HG03175 (cell line): ENCODE measurements around the gene FGFR1OP2.
"Not testable (repeated sequence)": the region's sequence is repeated elsewhere in the genome, so short reads cannot be mapped to it uniquely, and the experiment has no call there.

Source experiments
- ATAC-seq: cut with Tn5 transposase; IDR thresholded peaks from one replicate; pipeline ENCODE4 v1.9.1; 2021; ENCODE audit warnings: mild to moderate bottlenecking, moderate library complexity; ENCODE audit not compliant: unreplicated experiment

FGFR1OP2 gene

DNA sequence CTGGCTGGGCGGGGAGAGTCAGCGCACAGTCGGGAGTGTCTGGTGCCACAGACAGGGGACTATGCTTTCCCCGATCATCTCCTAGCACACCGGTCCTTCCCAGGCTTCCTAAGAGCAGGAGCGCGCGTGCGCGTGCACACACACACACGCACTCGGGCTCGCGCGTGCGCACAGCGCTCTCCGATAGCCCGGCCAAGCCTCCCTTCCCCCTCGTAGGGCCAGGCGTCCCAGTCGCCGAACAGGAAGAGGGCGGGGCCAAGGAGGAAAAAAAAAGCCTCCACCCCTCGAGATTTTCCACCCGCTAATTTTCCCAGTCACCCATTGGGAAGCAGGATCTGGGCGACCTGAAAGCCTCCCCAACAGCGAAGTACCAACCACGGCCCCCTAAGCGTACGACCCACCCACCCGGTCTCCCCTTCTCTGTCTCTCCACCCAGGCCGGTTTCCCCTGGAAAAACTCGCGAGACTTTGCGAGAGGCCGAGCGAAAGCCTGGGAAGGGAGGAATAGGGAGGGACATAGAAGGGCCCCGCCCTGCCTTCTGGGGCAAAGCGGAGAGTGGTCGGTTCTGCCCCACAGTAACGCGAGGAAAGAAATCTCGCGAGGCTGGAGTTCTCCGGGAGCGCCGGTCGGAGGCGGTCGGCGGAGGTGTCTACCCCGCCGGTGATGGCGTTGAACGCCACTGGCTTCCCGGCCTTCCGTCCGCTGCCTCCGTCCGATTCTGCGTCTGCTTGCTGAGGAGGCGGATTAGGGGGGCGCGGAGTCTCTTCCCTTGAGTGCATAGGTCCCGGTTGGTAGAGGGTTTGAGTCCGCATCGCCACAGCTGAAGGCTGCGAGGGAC, at the start of gene FGFR1OP2, which contains the start of gene INTS13:
Gene FGFR1OP2 (plus strand): TSS at position 608 of the 838 bp plus-strand sequence. CDS start 15,689 bp downstream, outside the sequence.
Gene INTS13 (minus strand): TSS at position 119 of the 838 bp plus-strand sequence. CDS start 1,178 bp downstream, outside the sequence.
- peak; percentile 84 for ATAC-seq

- ATAC-seq = no peak
Observed at GRCh38 chr12:26890784-26891183, 47.5 kb upstream of the FGFR1OP2 start.

DNA sequence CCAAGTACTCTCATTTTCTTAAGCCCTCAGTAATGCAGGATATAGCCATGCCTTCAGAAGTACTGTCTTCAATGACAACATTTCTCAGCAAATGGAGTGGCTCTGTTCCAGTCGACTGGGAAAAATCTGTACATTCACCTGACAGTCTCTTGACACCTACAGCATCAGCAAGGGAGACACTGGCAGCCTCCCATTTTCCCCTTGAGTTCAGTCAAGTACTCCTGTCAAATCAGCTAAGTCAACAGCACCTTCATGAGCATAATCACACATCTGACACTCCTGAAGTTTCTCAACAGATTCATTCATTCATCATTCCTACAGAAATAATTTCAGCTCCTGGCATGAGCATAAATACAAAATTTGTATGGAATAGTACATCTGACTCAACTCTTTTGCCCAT, 46.6 kb upstream of the FGFR1OP2 start:
- ATAC-seq = no peak

DNA sequence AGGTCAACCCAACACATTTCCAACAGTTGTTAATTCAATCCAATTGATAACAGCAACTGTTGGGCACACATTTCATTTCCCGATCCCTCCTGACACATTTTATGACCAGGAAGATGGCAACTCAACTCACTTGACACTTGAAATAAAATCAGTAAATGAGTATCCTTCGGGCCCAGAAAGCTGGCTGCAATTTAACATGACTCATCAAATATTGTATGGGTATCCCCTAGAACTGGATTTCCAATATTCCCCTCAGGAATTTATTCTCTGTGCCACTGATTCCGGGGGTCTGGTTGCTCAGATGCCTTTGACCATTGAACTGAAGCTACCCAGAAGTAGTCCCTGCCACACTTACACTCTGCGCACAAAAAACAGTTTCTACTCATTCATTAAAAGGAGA, 42.6 kb upstream of the FGFR1OP2 start:
- ATAC-seq = no peak

GRCh38 chr12:26896913-26897312, 41.4 kb upstream of the FGFR1OP2 start:
- ATAC-seq = no peak

DNA sequence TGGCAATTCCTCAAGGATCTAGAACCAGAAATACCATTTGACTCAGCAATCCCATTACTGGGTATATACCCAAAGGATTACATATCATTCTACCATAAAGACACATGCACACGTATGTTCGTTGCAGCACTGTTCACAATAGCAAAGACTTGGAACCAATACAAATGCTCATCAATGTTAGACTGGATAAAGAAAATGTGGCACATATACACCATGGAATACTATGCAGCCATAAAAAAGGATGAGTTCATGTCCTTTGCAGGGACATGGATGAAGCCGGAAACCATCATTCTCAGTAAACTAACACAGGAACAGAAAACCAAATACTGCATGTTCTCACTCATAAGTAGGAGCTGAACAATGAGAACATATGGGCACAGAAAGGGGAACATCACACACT, 34.9 kb upstream of the FGFR1OP2 start:
- ATAC-seq = not testable (repeated sequence)

DNA sequence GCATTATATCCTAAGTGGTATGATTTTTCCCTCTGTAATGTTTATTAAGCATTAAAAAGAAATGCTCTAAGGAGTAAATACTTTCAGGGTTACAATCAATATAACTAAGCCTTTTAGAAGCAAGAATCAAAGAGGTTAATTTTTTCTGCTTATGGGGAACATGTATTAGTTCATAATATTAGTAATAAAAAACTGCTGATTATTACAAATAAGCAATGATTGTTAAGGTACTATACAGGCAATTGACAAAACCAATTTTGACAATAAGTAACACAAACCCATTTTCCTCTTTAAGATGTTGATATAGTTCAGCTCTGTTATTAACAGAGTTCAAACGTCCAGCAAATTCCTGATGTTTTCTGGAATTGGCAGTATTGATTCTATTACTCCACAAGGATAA, 32.2 kb upstream of the FGFR1OP2 start:
- no peak for ATAC-seq

DNA sequence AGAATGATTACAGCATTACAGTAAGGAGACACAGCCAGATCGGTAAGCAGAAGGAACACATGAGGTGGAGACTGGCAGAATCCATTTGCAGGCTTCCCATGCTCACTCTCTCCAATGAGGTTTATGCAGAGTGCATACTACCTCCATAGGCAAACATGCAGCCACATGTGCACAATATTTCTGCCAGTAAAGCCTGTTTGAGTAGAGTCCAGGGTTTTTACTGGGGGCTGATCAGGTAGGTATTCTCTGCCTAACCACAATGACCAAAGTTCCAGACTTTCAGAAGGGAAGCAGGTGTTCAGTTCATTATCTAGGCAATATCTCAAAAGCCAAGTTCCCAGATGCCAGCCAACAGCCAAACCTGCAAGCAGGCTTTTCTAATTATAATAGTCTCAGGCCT, 31.6 kb upstream of the FGFR1OP2 start:
- no peak for ATAC-seq

DNA sequence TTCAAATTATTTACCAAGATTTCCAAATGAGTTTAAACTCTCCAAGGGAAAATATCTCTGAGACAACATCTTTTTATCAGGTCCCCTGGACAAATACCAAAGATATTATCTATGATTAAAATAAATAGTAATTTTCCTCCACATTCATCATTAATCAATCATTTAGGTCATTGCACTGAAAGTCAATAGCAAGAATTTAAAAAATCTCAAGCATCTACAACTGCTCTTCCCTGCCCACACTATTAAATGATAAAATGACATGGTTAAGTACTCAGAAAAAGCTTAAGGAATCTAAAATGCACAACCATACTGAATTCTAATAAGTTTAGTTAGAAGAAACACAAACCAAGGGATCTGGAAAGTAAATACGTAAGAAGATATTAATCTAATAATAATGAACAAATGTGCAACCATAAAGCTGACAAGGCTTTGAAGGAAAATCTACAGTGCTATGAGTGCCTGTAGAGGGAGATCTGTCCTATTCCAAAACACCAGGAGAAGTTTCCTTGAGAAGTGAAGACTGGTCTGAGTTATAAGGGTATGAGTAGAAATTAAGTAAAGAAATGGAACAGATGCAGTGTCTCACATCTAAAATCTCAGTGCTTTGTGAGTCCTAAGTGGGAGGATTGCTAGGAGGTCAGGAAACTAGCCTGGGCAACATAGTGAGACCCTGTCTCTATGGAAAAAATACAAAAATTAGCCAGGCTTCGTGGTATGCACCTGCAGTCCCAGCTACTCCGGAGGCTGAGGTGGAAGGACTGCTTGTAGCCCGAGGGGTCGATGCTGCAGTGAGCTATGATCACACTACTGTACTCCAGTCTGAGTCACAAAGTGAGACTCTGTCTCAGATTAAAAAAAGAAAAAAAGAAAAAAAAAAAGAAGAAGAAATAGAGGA, 19.7 kb upstream of the FGFR1OP2 start:
- no peak for ATAC-seq

DNA sequence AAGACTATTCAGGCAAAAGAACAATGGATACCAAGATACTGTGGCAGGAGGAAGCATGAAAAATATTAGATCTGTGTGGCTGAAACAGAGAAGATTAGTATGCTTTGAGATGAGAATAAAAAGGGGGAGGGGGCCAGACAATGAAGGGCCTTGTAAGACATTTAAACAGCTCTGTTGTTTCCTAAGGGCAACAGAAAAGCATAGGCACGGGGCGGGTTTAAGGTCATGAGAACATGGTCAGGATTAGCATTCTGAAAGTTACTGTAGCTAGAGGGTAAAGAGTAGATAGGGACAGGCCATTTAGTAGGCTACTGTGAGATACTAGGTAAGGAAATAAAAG, 19.1 kb upstream of the FGFR1OP2 start:
- ATAC-seq = no peak

- ATAC-seq = no peak
Observed at GRCh38 chr12:26921886-26922285, 16.4 kb upstream of the FGFR1OP2 start.

- ATAC-seq = no peak
Observed at GRCh38 chr12:26928661-26929060, 9.6 kb upstream of the FGFR1OP2 start.

- no peak for ATAC-seq
Observed at GRCh38 chr12:26929590-26929989, 8.7 kb upstream of the FGFR1OP2 start.

DNA sequence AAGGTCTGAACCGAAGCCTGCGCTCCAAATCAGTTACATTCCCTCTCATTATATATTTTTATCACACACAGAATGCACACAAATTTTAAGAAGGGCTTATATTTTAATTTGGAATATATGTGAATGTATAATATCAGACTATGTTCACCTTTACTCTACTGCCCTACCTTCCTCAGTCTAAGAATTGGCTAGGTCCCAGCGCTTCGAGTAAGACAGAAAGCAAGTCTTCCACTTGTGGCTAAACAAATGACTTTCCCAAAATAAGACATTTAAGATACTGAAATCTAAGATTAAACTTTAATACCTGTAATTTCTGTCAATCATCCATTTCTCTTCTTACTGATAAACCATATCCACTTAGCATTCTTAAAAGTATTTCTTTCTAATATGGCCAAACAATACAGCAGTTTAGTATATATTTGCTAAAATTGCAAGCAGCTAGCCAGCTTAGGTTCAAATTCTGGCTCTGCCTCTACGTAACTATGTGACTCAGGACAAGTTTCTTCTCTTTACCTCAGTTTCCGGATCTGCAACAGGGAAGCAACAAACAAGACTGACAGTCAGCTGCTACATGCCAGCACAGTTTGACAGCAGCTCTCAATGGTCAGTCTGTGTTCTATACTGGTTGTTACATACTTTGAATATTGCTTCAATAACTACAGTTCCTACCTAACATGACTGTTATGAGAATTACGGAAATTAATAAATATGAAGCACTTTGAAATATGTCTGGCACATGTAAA, 2.5 kb upstream of the FGFR1OP2 start:
- no peak for ATAC-seq

GRCh38 chr12:26936559-26937442, 1.5 kb upstream of the FGFR1OP2 start:
- ATAC-seq = no peak

- no peak for ATAC-seq
Observed at GRCh38 chr12:26937443-26937862, 817 bp upstream of the FGFR1OP2 start.

DNA sequence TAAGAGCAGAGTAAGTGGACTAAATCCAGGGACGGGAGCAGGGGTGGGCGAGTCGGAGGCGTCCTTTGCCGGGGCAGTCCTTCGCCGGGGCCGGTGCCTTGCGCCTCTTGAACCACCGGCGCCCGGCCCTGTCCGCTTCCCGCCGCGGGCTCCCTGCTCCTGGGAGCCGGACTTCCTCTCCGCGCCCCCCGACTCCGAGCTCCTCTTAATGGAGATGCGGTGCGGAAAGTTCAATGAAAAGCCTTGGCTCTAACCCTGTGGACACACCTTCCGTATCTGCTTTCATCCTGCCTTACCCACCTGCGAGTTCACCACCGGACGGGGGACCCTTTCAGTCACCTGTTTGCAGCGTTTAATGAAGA, 412 bp downstream of the FGFR1OP2 start:
- peak; percentile 12 for ATAC-seq

GRCh38 chr12:26939192-26939832, 1.0 kb downstream of the FGFR1OP2 start:
- ATAC-seq = no peak

DNA sequence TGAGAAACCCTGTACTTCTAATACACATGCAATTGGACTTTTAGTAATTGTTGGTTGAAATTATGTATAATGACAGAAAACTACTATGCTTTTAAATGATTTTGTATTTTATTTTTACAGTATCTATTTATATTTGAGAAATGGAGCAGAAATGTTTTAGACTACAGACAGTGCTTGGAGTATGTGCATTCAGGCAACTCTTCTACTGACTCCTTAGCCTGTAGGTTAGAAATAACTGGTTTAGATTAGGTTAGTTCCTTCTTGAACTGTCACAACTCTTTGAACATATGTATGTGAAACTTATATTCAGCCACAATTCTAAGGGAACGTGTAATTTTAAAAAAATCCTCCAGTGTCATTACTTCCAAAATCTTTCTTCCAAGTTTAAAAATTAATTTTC, 1.7 kb downstream of the FGFR1OP2 start:
- no peak for ATAC-seq
